Left forelimb (tissue), 1 donor: Measurements from ENCODE around the gene SMARCC2.
A peak's percentile ranks its signal among the peaks of the same experiment; 100 is the strongest.
"Not testable (repeated sequence)": the region's sequence is repeated elsewhere in the genome, so short reads cannot be mapped to it uniquely, and the experiment has no call there.

Source experiments
- DNase-seq: peaks from one replicate; pipeline ENCODE4 v3.0.0-alpha.2; 2018; ENCODE audit warnings: low spot score

The SMARCC2 gene

DNA sequence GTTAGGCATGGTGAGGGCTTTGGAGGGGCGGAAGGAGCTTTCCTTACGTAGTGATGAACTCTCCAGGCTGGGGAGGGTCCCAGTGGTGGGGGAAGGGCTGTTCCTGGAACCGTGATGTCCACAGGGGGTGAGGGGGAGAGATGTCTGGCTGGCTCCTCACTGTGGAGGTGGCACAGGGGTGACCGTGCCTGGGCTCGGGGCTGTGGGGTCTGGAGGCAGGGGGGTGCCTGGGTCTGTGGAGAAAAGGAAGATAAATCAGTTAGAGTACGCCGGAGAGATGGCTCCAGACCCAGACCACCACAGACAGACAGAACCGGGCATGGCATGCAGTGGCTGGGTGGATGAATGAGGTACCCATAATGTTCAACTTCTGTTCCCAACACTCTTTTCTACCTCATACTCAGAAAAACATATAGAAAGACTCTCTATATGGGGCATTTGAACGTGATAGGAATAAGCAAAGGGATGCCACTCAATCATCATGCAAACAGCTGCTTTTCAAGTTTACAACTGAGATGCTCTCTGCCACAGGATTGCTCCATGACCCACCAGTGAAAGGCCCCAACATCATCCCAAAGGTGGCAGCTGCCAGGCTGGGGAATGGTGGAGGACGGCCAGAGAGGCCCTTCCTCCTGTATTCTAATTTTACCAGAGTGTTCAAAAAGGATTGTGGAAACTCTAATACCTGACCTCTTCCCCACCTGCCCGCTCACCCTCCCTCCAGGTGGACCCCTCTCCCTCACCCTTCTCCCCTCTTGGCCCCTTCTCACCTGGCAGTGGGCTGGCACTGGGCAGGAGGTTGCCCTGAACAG, 25.5 kb downstream of the SMARCC2 start:
- no peak for DNase-seq

DNA sequence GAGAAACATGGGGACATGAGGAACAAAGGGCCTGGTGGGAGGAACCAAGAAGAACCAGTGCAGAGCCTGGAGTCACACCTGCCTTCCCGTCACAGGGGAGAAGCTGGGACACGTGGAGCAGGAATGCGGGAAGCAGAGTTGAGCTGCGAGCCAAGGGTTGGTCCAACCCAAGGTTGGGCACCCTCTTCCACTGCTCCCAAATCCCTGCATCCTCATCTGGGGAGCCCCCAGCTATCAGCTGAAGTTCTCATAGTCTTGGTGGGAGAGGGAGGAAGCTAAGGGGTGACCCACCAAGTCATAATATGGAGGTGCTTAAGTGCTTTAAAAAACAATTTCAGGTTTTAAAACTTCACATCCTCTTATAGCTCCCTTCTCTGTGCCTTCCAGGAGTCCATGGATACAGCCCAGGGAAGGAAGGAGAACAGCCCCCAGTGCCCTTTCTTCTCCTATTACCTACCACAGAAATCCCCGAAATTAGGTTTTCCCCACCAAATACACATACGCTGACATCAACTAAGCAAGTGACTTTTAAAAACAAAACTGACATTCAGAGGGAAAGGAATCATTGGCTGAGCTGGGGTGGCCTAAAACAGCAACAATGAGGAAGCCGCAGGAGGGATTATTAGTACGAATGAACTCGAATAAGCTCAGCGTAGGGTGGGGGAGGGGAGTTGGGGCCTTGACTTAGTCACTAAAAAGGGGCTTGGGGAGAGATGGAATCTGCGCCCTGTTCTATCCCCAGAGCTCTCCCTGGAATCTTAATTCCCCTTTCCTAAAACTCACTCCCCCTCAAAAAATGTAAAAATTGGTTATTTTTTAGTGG, 26.6 kb downstream of the SMARCC2 start:
- no peak for DNase-seq

DNA sequence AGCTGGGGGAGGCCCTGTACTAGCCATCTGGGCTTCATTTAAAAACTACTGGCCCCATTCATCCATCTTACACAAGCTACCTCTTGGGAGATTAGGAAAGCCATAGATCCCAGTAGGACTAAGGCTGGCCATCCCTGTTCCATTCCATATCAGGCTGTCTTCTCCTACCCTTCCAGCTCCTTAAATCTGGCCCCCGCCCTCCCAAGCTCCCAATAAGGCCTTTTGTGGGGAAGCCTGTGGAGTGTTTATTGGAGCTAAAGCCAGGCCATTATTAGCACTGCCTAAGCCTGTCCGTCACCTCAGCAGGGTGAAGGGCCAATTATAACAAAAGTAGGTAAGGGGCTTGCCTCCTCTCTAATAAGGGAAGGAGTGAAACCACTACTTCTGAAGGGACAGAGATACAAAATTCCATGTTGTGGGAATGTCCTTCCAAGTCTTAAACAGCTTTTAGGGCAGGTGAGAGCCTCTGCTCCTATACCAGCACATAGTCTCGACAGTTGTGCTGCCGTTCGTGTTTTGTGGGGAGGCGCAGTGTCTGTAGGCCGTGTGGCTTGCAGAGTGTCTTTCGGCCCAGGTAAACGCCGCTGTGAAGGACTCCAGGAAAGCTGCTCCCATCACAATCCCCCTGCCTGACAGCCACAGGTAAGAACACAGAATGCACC, 27.5 kb downstream of the SMARCC2 start:
- DNase-seq, result no peak

DNA sequence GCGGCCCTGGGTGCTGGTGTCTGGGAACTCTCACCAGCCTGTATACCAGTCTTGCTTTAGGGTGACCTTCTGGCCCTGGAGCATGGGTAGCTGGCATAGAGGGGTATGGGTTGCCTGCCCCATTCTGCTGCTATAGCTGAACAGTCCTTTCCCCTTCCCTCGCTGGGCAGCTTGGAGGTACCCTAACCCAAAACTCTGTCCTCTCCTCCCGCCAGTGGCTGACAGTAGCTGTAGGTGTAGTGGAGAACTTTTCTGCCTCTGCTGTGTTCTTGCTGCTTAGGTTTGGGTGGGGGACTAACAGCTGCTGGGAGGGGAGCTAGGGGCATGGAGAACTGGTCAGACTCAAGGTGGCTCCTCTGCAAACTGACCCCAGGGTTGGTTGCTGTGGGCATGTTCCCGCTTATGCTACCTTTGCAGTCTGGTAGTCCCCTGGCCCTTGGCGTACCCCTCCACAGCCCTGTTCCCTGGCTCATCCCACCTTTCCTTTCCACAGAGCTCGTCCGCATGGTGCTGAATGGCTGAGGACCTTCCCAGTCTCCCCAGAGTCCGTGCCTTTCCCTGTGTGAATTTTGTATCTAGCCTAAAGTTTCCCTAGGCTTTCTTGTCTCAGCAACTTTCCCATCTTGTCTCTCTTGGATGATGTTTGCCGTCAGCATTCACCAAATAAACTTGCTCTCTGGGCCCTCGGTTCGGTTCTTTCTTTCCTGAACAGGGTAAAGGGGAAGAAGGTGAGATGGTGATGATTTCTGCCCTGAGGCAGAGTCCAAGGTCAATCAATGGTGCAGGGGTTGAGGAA, 28.2 kb downstream of the SMARCC2 start:
- DNase-seq, result no peak

DNA sequence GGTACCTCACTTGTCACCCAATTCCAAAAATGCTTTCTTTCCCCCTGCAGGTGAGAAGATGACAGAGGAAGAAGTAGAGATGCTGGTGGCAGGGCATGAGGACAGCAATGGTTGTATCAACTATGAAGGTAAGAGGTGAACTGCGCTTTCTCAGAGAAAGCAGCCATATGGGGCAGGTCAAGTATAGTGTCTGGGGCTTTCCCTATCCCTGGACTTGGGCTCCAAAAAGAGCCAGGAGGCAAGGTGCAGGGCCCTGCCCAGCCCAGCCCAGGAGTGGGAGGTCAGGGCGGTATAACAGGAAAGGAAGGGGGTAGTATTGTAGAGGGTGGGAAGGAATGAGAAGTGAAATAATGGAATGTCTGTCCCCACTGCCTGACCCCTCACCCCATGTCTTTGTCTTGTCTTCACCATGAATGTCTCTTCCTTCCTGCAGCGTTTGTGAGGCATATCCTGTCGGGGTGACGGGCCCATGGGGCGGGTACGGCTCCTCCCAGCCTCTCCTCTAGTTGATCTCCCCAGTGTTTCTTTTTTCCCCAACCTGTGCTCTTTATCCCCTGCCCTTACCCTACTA, 29.0 kb downstream of the SMARCC2 start:
- DNase-seq, result no peak

DNA sequence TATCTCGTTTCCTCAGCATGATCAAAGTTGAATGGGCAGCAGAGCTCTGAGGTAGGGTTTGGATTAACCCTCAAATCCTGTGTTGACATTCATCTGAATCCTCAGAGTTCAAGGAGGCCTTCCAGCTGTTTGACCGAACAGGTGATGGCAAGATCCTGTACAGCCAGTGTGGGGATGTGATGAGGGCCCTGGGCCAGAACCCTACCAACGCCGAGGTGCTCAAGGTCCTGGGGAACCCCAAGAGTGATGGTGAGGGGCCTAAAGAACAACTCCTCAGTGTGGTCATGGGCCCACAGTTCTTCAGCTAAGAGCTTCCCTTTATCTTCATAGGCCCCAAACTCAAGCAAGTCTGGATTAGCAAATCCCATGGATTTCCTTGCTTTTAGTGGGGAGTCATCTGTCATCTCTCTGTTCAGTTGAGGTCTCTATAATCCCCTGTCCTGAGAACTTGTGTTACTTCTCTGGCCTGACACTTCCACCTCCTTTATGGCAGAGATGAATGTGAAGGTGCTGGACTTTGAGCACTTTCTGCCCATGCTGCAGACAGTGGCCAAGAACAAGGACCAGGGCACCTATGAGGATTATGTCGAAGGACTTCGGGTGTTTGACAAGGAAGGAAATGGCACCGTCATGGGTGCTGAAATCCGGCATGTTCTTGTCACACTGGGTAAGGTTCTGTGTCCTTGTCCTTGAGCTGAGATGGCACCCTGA, 29.6 kb downstream of the SMARCC2 start:
- DNase-seq, result no peak

DNA sequence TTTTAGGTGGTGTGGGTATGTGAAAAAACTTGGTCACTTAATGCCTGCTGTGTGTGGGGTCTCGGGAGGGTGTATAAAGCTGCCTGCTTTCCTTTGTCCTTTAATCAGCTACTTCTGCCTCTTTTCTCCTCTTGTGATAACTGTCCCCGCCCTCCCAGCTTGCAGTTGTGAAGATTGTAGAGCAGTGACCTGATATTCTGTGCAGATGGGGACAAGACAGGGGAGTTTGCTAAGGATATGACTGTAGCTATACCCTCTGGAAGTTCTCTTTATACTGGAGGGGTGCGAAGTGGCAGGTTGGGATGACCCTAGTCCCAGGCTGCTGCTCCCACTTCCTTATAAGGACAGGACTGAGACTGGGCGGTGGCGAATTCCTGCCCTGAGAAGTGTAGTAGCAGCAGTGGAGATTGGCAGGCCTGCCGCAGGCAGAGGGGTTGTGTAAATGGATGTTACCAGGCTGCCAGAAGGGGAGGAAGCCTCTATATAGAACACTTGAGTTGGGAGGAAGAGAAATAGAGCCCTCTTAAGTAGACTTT, 30.3 kb downstream of the SMARCC2 start:
- DNase-seq, result peak; percentile 75

DNA sequence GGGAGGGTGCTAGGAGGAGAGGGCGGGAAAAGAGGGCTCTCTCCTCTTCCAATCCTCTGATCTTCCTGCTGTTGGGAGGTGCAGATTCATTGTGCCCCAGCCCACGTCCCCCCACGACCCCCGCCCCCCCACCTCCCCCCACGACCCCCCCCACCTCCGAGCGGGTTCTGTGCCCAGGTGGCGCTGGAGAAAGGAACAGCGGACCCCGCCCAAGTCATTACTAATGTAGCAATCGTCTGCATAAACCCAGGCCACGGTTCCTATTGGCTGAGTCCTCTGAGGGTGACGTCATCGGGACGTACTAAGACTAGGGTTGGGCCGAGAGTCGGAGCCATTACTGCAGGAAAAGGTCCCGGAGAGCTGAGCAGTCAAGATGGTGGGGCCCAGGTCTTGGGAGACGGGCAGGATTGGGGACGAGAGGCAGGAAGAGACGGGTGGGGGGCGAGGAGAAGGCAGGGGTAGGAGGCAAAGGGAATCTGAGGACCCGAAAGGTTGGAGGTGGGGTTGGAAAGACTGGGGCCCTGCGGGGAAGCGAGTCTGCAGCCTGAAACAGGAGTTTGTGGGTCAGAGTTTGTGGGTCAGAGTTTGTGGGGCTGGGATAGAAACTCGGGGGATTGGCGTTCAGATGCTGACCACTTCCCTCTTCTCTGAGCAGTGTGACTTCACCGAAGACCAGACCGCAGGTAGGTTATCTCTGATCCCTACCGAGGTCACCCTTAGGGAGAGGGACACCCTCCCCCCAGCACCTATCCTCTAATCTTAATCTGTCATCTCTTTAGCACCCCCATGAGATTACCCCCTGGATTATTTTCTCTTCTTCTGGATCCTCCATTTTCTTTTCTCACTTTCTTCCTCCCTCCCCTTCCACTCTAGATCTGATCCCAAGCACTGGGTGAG, 31.0 kb downstream of the SMARCC2 start, which contains the start of gene MYL6:
TSS of gene MYL6 (plus strand) at position 331 of the 897 bp plus-strand sequence. CDS start at position 374, 43 bp downstream.
- DNase-seq, result peak; percentile 95

DNA sequence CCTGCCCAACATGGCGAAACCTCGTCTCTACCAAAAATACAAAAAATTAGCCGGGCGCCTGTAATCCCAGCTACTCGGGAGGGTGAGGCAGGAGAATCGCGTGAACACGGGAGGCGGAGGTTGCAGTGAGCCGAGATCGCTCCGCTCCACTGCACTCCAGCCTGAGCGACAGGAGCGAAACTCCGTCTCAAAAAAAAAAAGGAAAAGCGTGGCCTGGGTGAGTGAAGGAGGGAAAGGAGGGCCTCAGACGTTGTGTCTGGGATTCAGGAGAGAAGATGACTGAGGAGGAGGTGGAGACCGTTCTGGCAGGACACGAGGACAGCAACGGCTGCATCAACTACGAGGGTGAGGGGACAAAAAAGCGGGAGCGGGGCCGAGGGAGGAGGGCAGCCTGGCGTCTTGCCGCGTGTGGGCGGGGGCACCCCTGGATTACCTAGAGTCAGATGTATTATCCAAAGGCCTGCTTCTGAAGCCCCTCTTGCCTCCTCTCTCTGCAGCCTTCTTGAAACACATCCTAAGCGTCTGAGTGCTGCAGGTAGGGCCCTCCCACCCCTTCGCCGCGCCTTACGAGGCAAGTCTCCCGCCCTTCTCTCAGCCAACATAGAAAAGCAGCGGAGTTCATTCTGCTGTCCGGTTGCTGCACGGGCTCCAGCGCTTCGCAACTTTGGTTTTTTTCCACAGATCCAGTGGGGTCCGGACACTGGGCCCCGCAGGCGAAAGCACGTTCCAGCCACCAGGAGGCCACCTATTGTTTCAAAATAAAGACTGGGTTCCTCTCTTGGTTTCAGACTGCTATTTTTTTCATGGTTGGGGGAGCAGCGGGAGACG, 31.9 kb downstream of the SMARCC2 start:
- peak; percentile 89 for DNase-seq

DNA sequence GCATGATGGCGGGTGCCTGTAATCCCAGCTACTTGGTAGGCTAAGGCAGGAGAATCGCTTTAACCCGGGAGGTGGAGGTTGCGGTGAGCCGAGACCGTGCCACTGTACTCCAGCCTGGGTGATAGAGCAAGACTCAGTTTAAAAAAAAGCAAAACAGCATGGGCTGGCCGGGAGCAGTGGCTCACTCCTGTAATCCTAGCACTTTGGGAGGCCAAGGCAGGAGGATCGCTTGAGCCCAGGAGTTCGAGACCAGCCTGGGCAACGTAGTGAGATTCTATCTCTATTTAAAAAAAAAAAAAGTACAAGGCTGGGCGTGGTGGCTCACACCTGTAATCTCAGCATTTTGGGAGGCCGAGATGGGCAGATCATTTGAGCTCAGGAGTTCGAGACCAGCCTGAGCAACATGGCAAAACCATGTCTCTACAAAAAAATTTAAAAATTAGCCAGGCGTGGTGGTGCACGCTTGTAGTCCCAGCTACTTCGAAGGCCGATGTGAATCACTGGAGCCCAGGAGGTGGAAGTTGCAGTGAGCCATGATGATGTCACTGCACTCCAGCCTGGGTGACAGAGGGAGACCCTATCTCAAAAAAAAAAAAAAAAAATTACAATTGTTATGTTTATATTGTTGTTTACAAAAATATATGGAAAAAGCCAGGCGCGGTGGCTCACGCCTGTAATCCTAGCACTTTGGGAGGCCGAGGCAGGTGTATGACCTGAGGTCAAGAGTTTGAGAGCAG, 32.7 kb downstream of the SMARCC2 start:
- DNase-seq, result not testable (repeated sequence)

DNA sequence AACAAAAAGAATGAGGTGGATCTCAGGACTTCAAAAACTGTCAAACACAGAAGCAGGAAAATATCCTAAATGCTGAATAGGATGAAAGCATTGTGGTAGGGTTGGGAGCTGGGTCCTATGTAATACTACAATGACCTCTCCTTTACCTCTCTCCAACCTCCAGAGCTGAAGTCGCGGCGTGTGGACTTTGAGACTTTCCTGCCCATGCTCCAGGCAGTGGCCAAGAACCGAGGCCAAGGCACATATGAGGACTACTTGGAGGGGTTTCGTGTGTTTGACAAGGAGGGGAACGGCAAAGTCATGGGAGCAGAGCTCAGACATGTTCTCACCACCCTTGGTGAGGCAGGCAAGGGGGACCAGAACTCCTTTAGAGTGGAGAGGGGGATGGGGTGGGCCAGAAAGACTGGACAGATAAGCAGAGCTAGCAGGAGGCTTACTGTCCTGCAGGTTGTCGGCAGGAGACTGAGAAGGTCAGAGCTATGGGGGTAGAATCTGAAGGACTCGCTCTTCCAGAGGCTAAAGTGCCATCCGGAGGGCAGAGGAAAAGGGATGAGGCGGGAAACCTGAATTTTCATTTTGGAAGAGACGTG, 33.9 kb downstream of the SMARCC2 start:
- no peak for DNase-seq

DNA sequence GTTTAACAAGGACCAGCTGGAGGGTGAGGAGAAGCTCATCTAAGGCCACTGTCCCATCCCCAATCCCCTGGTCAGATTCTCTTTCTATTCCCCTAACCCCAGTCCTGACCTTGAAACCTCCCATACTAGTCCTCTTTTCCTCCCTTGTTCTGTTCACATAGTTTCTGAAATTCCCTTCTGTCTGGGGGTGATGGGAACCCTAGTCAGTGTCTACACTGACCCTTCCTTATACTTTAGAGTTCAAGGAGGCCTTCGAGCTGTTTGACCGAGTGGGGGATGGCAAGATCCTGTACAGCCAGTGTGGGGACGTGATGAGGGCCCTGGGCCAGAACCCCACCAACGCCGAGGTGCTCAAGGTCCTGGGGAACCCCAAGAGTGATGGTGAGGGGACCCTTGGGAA, 34.5 kb downstream of the SMARCC2 start:
- no peak for DNase-seq

DNA sequence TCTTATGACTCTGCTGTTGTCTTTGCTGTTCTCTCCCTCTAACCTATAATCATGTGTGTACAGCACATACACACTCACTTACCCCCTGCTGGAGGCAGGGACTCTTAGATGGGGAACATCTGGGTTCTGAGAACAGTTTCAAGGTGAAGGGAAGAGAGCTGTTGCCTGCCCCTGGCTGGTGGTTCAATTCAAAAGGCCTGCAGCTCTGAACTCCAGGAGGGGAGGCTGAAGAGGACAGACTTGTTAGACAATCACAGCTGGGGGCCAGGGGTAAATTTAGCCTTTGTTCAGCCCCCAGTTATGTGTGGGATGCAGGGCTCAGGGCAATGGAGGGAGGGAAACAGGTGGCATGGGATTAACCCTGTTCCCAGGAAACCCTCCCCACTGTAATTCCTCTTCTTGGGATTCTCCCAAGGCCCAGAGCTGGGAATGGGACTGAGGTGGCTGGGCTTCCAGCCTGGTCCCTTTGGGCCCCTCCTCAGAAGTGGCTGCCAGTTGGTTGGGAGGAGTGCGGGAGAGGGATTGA, 35.0 kb downstream of the SMARCC2 start:
- no peak for DNase-seq

DNA sequence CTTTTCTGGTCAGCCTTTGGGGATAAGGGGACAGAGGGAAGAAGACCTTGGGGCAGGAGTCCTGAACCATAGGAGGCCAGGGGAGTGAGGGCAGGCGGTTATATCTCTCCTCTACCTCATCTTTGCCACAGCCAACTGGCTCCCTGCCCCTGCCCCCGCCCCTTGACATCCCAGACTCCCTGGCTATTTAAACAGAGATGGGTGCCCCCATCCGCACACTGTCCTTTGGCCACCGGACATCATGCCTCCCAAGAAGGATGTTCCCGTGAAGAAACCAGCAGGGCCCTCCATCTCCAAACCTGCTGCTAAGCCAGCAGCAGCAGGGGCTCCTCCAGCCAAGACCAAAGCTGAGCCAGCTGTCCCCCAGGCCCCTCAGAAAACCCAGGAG, 35.6 kb downstream of the SMARCC2 start:
- DNase-seq, result no peak

DNA sequence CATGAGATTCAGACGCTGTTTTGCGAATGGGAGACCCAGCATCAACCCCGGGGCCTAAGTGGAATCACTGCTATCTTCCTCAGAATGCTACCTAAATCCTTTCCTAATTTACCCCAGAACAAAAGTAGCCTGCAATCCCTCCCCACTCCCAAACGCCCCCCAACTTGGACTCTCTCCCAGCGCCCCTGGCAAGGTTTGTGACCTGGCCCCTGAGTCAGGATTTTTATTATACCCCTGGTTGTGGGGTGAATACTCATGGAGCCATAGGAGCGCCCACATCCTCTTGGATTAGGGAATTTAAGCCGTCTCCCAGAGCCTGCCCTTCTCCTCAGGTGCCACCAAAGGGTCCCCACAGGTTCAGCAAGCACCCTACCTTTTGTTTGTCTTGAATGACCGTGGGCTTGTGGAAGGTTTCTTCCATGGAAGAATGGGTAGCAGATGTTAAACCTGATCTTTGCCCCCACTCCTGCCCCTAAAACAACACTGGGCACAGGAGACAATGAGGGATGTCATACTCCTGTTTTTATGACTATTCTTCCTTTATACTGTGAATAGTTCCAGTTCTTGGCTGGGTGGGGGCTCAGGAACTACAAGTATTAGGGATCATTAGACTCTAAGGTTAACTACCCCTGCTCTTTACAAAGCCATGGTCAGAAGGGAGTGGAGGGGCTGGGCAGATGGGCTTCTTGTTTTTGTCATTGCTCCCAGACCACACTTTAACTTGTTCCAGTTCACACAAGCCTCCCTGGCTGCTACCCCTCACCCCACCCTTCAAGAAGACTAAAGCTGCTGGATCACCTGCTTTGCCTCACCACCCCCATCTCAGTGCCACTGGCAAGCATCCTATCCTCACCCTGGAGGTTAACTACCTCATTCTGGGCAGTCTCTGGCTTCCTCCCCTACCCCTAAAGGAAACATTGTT, 36.3 kb downstream of the SMARCC2 start:
- no peak for DNase-seq

DNA sequence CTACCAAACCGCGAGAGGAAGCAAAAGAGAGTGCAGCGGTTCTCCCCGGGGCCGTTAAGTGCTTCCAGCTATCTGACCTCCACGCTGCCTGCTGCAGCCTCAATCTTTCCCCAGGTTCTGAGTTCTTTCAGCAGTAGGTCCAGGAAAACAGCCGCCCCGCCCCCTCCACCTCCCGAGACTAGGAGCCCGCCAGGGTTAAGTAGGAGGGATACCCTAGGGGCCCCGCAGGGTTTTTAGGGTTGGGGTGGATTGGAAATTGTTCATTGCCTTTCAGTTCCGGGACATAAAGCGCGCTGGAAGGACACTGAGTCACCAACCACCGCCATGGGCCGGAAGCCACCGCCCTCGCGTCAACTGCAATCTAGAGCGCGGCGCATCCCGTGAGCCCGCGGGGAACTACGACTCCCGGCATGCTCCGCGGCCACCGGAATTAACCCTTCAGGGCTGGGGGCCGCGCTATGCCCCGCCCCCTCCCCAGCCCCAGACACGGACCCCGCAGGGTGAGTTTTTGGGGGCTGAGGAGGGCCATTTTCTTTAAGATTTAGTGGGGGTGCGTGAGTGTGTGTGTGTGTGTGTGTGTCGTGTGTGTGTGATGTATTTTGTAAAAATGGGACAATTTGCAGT, 37.0 kb downstream of the SMARCC2 start, which contains the start of gene MYL6B:
TSS of gene MYL6B (plus strand) at position 456 of the 624 bp plus-strand sequence. CDS start 1,332 bp downstream, outside the sequence.
- DNase-seq, result peak; percentile 96
